HEK293 (cell line): Measurements from ENCODE around the gene ZCCHC3.
A peak's percentile ranks its signal among the peaks of the same experiment; 100 is the strongest.

Experiments used
- CTCF ChIA-PET: fragments of 350-600 bp; formaldehyde crosslinking; extraction: SDS; loops from one replicate; lab custom pipeline; 2021; ENCODE audit warnings: antibody characterized with exemption; lab: Yijun Ruan, JAX
- POLR2A ChIA-PET: fragments of 300-600 bp; formaldehyde crosslinking; extraction: SDS; loops from one replicate; lab custom pipeline; 2020; ENCODE audit warnings: antibody characterized with exemption, inconsistent platforms; lab: Yijun Ruan, JAX
- H3K27ac ChIP-seq: fragments of 200-500 bp; sonication (Bioruptor generic); 2 replicates; pipeline ENCODE4 v1.5.1; 2014; ENCODE audit warnings: low read depth, low read length, control low read depth, inconsistent platforms; ENCODE audit errors: extremely low read depth
- H3K36me3 ChIP-seq, 2 experiments: fragments of 200-500 bp in 1 of 2; sonication (Bioruptor generic) in 1 of 2; 1 replicate in 1 of 2; 2 replicates in 1 of 2; pipeline ENCODE4 v1.5.1; 2014 to 2017; ENCODE audit warnings: inconsistent platforms in 2 of 2, low read length in 2 of 2; ENCODE audit not compliant: control insufficient read depth in 2 of 2, insufficient read depth in 1 of 2
- H3K4me1 ChIP-seq: fragments of 200-500 bp; sonication (Bioruptor generic); 2 replicates; pipeline ENCODE4 v1.5.1; 2014; ENCODE audit warnings: mild to moderate bottlenecking, low read length, inconsistent platforms; ENCODE audit not compliant: control insufficient read depth, insufficient read depth
- H3K4me3 ChIP-seq: 2 replicates; pipeline ENCODE4 v1.5.1; 2011; ENCODE audit warnings: low read depth, mild to moderate bottlenecking, control low read depth, low read length, moderate library complexity
- H3K9me3 ChIP-seq: fragments of 200-500 bp; sonication (Bioruptor generic); 2 replicates; pipeline ENCODE4 v1.5.1; 2014; ENCODE audit warnings: low read depth, low read length, inconsistent platforms; ENCODE audit not compliant: control insufficient read depth, insufficient read depth
- BCL11A ChIP-seq: fragments of 450-650 bp; formaldehyde crosslinking; IDR thresholded peaks from 2 replicates; pipeline ENCODE4 v1.5.1; 2016; ENCODE audit warnings: low read depth, missing biosample characterization, missing genetic modification characterization
- GLIS2 ChIP-seq: fragments of 450-650 bp; formaldehyde crosslinking; IDR thresholded peaks from 2 replicates; pipeline ENCODE4 v1.5.1; 2016; ENCODE audit warnings: missing biosample characterization, missing genetic modification characterization
- IKZF3 ChIP-seq: fragments of 450-650 bp; IDR thresholded peaks from 2 replicates; pipeline ENCODE4 v1.5.0; 2018; ENCODE audit warnings: missing biosample characterization, mild to moderate bottlenecking, missing genetic modification characterization, moderate library complexity
- SCRT1 ChIP-seq: fragments of 450-650 bp; formaldehyde crosslinking; IDR thresholded peaks from 2 replicates; pipeline ENCODE4 v1.5.1; 2016; ENCODE audit warnings: missing biosample characterization, missing genetic modification characterization, borderline replicate concordance
- SCRT2 ChIP-seq: fragments of 450-650 bp; formaldehyde crosslinking; IDR thresholded peaks from 2 replicates; pipeline ENCODE4 v1.5.1; 2016; ENCODE audit warnings: missing biosample characterization, missing genetic modification characterization
- SP3 ChIP-seq: fragments of 450-650 bp; formaldehyde crosslinking; IDR thresholded peaks from 2 replicates; pipeline ENCODE4 v1.5.1; 2016; ENCODE audit warnings: missing biosample characterization, missing genetic modification characterization
- SP7 ChIP-seq: fragments of 450-650 bp; formaldehyde crosslinking; IDR thresholded peaks from 2 replicates; pipeline ENCODE4 v1.5.1; 2016; ENCODE audit warnings: missing biosample characterization, missing genetic modification characterization
- ZBTB20 ChIP-seq: fragments of 450-650 bp; formaldehyde crosslinking; IDR thresholded peaks from 2 replicates; pipeline ENCODE4 v1.5.1; 2016; ENCODE audit warnings: missing biosample characterization, missing genetic modification characterization
- ZBTB8A ChIP-seq: fragments of 450-650 bp; formaldehyde crosslinking; IDR thresholded peaks from 2 replicates; pipeline ENCODE4 v1.5.1; 2016; ENCODE audit warnings: missing biosample characterization, missing genetic modification characterization
- ZEB2 ChIP-seq: fragments of 450-650 bp; formaldehyde crosslinking; IDR thresholded peaks from 2 replicates; pipeline ENCODE4 v1.5.1; 2016; ENCODE audit warnings: missing biosample characterization, missing genetic modification characterization
- ZFHX2 ChIP-seq: fragments of 450-650 bp; formaldehyde crosslinking; conservative IDR thresholded peaks from 2 replicates; pipeline ENCODE4 v1.5.1; 2016; ENCODE audit warnings: missing biosample characterization, missing genetic modification characterization
- ZNF202 ChIP-seq: fragments of 450-650 bp; formaldehyde crosslinking; IDR thresholded peaks from 2 replicates; pipeline ENCODE4 v1.5.1; 2016; ENCODE audit warnings: missing biosample characterization, missing genetic modification characterization, borderline replicate concordance
- ZNF239 ChIP-seq: fragments of 450-650 bp; formaldehyde crosslinking; IDR thresholded peaks from 2 replicates; pipeline ENCODE4 v1.5.1; 2016; ENCODE audit warnings: missing biosample characterization, missing genetic modification characterization
- ZNF423 ChIP-seq: fragments of 450-650 bp; formaldehyde crosslinking; IDR thresholded peaks from 2 replicates; pipeline ENCODE4 v1.5.1; 2016; ENCODE audit warnings: missing biosample characterization, missing genetic modification characterization
- ZNF426 ChIP-seq: fragments of 450-650 bp; formaldehyde crosslinking; IDR thresholded peaks from 2 replicates; pipeline ENCODE4 v1.5.1; 2017; ENCODE audit warnings: missing biosample characterization, missing genetic modification characterization, mild to moderate bottlenecking, inconsistent platforms, moderate library complexity
- ZNF514 ChIP-seq: fragments of 450-650 bp; formaldehyde crosslinking; IDR thresholded peaks from 2 replicates; pipeline ENCODE4 v1.5.1; 2016; ENCODE audit warnings: missing biosample characterization, missing genetic modification characterization
- ZNF548 ChIP-seq: fragments of 450-650 bp; formaldehyde crosslinking; IDR thresholded peaks from 2 replicates; pipeline ENCODE4 v1.5.1; 2016; ENCODE audit warnings: missing biosample characterization, missing genetic modification characterization
- ZNF701 ChIP-seq: fragments of 450-650 bp; formaldehyde crosslinking; IDR thresholded peaks from 2 replicates; pipeline ENCODE4 v1.5.1; 2016; ENCODE audit warnings: missing biosample characterization, missing genetic modification characterization
- ZNF707 ChIP-seq: fragments of 450-650 bp; formaldehyde crosslinking; IDR thresholded peaks from 2 replicates; pipeline ENCODE4 v1.5.1; 2016; ENCODE audit warnings: missing biosample characterization, missing genetic modification characterization
- ZNF837 ChIP-seq: fragments of 450-650 bp; formaldehyde crosslinking; IDR thresholded peaks from 2 replicates; pipeline ENCODE4 v1.5.1; 2016; ENCODE audit warnings: missing biosample characterization, missing genetic modification characterization
- ZXDB ChIP-seq: fragments of 450-650 bp; formaldehyde crosslinking; IDR thresholded peaks from 2 replicates; pipeline ENCODE4 v1.5.1; 2016; ENCODE audit warnings: missing biosample characterization, missing genetic modification characterization
- TF ChIP-seq, protein P1 (sequence below): fragments of 450-650 bp; formaldehyde crosslinking; conservative IDR thresholded peaks from 2 replicates; pipeline ENCODE4 v1.5.1; 2016; ENCODE audit warnings: low read depth, missing biosample characterization, missing genetic modification characterization
- TF ChIP-seq, protein P2 (sequence below): fragments of 450-650 bp; formaldehyde crosslinking; IDR thresholded peaks from 2 replicates; pipeline ENCODE4 v1.5.1; 2016; ENCODE audit warnings: missing biosample characterization, missing genetic modification characterization

Gene ZCCHC3

DNA sequence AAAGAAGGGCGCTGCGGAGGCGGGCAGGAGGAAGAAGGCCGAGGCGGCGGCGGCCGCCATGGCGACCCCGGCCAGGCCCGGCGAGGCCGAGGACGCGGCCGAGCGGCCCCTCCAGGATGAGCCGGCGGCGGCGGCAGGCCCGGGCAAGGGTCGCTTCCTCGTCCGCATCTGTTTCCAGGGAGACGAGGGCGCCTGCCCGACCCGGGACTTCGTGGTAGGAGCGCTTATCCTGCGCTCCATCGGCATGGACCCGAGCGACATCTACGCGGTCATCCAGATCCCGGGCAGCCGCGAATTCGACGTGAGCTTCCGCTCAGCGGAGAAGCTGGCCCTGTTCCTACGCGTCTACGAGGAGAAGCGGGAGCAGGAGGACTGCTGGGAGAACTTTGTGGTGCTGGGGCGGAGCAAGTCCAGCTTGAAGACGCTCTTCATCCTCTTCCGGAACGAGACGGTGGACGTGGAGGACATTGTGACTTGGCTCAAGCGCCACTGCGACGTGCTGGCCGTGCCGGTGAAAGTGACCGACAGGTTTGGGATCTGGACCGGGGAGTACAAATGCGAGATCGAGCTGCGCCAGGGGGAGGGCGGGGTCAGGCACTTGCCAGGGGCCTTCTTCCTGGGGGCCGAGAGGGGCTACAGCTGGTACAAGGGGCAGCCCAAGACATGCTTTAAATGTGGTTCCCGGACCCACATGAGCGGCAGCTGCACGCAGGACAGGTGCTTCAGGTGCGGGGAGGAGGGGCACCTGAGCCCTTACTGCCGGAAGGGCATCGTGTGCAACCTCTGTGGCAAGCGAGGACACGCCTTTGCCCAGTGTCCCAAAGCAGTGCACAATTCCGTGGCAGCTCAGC, 780 bp downstream of the ZCCHC3 start (continued):
- TF ChIP-seq ZNF202 (tag by site-specific recombination), result no peak
- no peak for TF ChIP-seq ZNF701
- TF ChIP-seq BCL11A (tag by site-specific recombination), result peak; percentile 42; the same call in 1 of the 2 replicates
- TF ChIP-seq GLIS2 (tag by site-specific recombination), result peak; percentile 71
- no peak for TF ChIP-seq ZNF548 (tag by site-specific recombination)
- TF ChIP-seq ZEB2 (tag by site-specific recombination), result peak; percentile 53; the same call in 1 of the 2 replicates
- TF ChIP-seq ZBTB8A (tag by site-specific recombination), result peak; percentile 69
- TF ChIP-seq, all 188 proteins: peak for 27

DNA sequence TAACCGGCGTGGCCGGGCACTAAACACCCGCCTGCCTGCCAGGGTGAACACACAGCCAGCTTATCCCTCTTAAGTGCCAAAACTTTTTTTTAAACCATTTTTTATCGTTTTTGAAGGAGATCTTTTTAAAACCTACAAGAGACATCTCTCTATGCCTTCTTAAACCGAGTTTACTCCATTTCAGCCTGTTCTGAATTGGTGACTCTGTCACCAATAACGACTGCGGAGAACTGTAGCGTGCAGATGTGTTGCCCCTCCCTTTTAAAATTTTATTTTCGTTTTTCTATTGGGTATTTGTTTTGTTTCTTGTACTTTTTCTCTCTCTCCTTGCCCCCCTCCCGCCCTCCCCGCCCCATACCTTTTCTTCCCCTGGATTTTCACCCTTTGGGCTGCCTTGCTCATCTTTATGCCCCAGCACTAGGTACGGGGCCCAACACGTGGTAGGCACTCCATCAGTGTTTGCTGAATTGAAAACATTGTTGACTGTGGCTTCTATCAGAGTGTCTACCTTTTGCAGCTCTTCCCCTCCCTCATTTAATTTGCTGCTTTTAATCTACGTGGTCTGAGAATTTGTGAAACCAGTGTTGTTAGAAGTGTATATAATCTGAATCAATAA, 1.5 kb downstream of the ZCCHC3 start:
- Histone ChIP-seq H3K36me3 (peaks cover 0 to 15% of the 10 kb centered on the region in 2 experiments; a peak in 1 of 3 replicates), H3K4me3 (peak overlapping the region; percentile 53), H3K4me1 (peaks cover 27% of the 10 kb centered on the region), H3K9me3 (no peaks in the 10 kb centered on the region), H3K27ac (peak overlapping the region; percentile 98; the same call in 1 of the 2 replicates)
- POLR2A ChIA-PET, result interaction anchor here (0.6 to 6.2 kb wide), 6 partner anchors 10 to 244 kb away, joined by 3 to 74 read pairs (median 3); partner anchors contain the start of genes NRSN2 and SOX12
- TF ChIP-seq SCRT1 (tag by site-specific recombination) (no peak), ZNF239 (tag by site-specific recombination) (no peak), GLIS2 (tag by site-specific recombination) (no peak), ZFHX2 (tag by site-specific recombination) (no peak), ZNF514 (no peak), ZNF423 (tag by site-specific recombination) (no peak), SCRT2 (no peak), IKZF3 (tag by site-specific recombination) (no peak)
- TF ChIP-seq, protein P1, sequence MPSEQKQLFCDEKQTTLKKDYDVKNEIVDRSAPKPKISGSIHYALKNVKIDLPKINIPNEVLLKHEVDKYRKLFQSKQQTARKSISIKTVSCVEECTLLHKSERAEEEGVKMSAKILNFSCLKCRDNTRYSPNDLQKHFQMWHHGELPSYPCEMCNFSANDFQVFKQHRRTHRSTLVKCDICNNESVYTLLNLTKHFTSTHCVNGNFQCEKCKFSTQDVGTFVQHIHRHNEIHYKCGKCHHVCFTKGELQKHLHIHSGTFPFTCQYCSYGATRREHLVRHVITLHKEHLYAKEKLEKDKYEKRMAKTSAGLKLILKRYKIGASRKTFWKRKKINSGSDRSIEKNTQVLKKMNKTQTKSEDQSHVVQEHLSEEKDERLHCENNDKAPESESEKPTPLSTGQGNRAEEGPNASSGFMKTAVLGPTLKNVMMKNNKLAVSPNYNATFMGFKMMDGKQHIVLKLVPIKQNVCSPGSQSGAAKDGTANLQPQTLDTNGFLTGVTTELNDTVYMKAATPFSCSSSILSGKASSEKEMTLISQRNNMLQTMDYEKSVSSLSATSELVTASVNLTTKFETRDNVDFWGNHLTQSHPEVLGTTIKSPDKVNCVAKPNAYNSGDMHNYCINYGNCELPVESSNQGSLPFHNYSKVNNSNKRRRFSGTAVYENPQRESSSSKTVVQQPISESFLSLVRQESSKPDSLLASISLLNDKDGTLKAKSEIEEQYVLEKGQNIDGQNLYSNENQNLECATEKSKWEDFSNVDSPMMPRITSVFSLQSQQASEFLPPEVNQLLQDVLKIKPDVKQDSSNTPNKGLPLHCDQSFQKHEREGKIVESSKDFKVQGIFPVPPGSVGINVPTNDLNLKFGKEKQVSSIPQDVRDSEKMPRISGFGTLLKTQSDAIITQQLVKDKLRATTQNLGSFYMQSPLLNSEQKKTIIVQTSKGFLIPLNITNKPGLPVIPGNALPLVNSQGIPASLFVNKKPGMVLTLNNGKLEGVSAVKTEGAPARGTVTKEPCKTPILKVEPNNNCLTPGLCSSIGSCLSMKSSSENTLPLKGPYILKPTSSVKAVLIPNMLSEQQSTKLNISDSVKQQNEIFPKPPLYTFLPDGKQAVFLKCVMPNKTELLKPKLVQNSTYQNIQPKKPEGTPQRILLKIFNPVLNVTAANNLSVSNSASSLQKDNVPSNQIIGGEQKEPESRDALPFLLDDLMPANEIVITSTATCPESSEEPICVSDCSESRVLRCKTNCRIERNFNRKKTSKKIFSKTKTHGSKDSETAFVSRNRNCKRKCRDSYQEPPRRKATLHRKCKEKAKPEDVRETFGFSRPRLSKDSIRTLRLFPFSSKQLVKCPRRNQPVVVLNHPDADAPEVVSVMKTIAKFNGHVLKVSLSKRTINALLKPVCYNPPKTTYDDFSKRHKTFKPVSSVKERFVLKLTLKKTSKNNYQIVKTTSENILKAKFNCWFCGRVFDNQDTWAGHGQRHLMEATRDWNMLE (tag by site-specific recombination), result no peak
- CTCF ChIA-PET, result interaction anchor here (0.5 to 4.1 kb wide), 6 partner anchors 22 to 420 kb away, joined by 3 to 21 read pairs (median 4); partner anchors contain the start of gene SOX12

DNA sequence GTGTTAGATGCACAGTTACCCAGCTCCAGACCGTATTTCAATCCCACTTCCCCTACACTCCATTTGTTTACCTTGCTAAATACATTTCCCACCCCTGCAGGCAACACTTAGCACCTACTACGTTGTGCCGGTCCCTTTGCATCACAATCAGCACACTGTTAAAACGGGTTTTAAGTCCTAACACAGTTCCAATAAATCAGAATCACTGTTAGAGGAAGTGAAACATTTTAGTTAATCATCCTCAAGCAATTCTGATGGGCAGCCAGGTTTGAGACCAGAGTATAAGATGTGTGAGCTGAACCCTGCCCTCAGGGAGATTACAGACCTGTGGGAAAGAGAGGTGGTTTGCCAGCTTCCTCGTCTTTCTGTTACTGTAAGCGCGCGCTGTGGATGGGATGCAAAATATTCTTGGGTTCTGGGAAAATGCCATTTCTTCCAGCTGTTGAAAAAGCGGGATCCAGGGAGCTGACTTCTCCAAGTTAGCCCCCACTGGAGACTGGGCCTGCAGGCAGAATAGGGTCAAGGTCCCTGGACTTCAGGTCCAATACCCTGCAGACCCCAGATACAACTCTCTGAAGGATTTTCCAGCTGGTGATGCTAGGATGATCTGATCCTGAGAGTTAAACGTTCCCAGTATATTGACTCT, 3.1 kb downstream of the ZCCHC3 start:
- peaks cover 27% of the 10 kb centered on the region for H3K4me1 ChIP-seq
- ChIA-PET CTCF (interaction anchor here (1.4 to 4.1 kb wide), 2 partner anchors 29 to 45 kb away, joined by 3 to 21 read pairs; no protein-coding TSS in a partner anchor), POLR2A (interaction anchor here (1.7 to 6.2 kb wide), 4 partner anchors 11 to 47 kb away, joined by 7 to 74 read pairs (median 8); partner anchors contain the start of gene SOX12)
- H3K9me3 ChIP-seq, result no peaks in the 10 kb centered on the region
- H3K27ac ChIP-seq, result peak overlapping the region; percentile 32; the same call in 1 of the 2 replicates
- H3K36me3 ChIP-seq, result peaks cover 0 to 15% of the 10 kb centered on the region in 2 experiments; a peak in 1 of 3 replicates
- no peak overlapping the region for H3K4me3 ChIP-seq
- TF ChIP-seq, protein P2, sequence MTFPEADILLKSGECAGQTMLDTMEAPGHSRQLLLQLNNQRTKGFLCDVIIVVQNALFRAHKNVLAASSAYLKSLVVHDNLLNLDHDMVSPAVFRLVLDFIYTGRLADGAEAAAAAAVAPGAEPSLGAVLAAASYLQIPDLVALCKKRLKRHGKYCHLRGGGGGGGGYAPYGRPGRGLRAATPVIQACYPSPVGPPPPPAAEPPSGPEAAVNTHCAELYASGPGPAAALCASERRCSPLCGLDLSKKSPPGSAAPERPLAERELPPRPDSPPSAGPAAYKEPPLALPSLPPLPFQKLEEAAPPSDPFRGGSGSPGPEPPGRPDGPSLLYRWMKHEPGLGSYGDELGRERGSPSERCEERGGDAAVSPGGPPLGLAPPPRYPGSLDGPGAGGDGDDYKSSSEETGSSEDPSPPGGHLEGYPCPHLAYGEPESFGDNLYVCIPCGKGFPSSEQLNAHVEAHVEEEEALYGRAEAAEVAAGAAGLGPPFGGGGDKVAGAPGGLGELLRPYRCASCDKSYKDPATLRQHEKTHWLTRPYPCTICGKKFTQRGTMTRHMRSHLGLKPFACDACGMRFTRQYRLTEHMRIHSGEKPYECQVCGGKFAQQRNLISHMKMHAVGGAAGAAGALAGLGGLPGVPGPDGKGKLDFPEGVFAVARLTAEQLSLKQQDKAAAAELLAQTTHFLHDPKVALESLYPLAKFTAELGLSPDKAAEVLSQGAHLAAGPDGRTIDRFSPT (tag by site-specific recombination), result no peak
- TF ChIP-seq SP3 (tag by site-specific recombination) (no peak), ZNF426 (tag by site-specific recombination) (no peak), ZBTB20 (no peak), ZNF707 (tag by site-specific recombination) (no peak), ZNF837 (tag by site-specific recombination) (no peak), ZXDB (tag by site-specific recombination) (no peak), SP7 (tag by site-specific recombination) (0 out of 2 replicates have a peak, but pooled peaks have one; percentile 30)
